ENCODE measurements around the gene MYO10.

Gene MYO10

DNA sequence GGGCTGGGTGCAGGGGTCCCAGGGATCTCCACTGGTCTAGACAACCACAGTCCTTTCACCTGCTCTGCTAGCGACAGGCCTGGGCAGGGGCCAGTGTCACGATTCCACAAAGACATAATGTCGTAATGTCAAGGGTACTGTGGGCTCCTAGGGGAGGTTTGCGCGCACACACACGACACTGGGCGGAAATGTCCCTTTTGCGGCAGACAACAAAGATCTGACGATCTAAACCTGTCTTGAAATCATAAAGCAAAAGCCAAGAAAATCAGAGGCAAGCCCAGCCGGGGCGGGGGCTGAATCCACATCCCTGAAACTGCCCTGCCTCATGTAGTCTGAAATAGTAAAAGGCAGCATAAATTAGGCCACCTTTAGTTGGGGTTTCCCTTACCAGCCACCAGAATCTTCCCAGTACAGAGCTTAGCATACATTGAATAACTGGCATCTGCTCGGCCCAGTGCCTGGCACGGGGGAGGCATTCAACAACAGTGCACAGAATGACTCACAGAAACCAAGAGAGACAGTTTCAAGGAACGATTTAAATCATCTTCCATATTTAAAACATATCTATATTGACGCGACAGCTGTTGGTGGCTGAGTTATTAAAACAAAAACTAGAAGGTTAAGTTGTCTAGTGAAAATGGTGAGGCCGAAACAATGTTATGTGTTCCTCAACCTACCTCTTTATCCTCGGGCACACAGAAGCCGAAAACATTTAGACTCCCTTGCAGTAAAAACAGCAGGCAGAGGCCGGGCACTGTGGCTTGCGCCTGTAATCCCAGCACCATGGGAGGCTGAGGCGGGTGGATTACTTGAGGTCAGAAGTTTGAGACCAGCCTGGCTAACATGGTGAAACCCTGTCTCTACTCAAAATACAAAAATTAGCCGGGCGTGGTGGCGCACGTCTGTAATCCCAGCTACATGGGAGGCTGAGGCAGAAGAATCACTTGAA, 151.0 kb downstream of the MYO10 start:
- DNase-seq (ENCODE audit: low read depth in 2 of 2): peak in 1 of 2 donors; percentile 20
- H3K4me3 ChIP-seq (replicated peaks in 1 of 2; ENCODE audit: low read depth in 2 of 2, low read length in 2 of 2): no peak overlapping the region
- no peak for TF ChIP-seq CTCF (IDR thresholded peaks at IDR 0.05; ENCODE audit: low read depth, low read length)

- peak in 1 of 2 donors; percentile 53 for DNase-seq (ENCODE audit: low read depth in 2 of 2)
- H3K4me3 ChIP-seq (replicated peaks in 1 of 2; ENCODE audit: low read depth in 2 of 2, low read length in 2 of 2): no peak overlapping the region
- no peak for TF ChIP-seq CTCF (IDR thresholded peaks at IDR 0.05; ENCODE audit: low read depth, low read length)
Measured at GRCh38 chr5:16784088-16784487, 152.0 kb downstream of the MYO10 start.

DNA sequence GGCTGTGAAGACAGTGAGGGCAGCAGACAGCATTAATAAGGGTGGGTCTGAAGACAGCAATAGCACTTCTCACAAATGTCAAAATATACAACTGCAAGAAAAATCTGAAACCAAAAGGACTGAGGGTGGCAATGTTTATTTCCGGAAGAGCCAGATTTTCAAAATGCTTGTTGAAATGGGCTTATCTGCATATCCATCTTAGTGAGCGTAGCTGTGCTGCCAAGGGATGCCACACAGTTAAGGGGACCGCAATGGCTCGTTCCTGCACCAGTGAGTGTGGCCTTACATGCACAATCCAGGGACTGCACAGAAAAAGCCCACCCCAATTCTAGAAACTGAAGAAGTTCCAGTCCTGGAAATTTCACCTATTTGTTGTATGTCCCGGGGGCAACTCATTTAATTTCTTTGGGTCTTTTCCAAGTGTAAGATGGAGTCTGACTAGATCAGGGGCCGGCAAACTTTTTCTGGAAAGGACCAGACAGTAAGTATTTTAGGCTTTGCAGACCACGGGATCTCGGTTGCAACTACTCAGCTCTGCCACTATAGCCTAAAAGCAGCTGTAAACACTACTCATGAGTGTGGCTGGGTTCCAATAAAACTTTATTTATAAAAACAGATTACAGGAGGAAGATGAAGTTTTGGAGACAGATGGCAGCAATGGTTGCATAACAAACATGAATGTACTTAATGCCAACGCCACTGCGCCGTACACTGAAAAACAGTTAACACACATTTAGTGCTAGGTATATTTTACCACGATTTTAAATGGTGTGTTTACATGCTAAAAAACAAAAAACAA, 154.1 kb downstream of the MYO10 start:
- no peak for TF ChIP-seq CTCF (IDR thresholded peaks at IDR 0.05; ENCODE audit: low read depth, low read length)
- H3K4me3 ChIP-seq (replicated peaks in 1 of 2; ENCODE audit: low read depth in 2 of 2, low read length in 2 of 2): no peak overlapping the region
- DNase-seq (ENCODE audit: low read depth in 2 of 2): no peak

DNA sequence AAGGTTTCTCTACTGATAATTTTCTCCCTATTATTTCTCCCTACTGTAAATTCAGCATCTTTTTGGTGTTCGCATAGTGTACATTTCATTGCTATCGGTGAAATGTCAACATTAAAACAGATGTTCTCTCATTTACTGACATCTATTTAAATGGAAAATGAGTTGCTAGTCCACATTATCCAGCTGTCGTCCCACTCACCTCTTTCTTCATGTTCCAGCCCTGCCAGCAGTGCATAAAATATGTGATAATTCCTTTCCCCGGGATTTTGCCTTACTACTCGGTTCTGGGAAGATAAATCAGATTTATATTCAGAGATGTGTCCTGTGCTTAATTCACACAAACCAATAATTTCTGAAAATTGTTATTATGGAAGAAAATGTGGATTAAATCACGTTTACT, 155.8 kb downstream of the MYO10 start:
- TF ChIP-seq CTCF (IDR thresholded peaks at IDR 0.05; ENCODE audit: low read depth, low read length): no peak
- H3K4me3 ChIP-seq (replicated peaks in 1 of 2; ENCODE audit: low read depth in 2 of 2, low read length in 2 of 2): no peak overlapping the region
- no peak for DNase-seq (ENCODE audit: low read depth in 2 of 2)

DNA sequence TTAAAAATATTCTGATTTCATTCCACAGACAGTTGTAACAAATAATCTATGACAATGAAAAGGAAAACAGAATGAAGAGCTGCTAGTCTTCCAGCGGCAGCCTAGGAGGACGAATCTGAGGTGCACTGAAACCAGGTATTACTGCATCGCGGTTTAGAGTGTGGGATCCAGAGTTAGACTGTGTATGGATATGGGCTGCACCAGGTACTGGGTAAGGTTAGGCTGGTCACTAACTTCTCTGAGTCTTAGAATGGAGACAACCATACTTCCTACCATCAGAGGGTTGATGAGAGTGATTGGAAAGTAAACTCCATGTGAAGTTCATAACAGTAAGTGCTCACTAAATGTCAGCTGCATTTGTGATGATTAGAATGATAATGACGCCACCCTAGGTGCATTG, 158.7 kb downstream of the MYO10 start:
- TF ChIP-seq CTCF (IDR thresholded peaks at IDR 0.05; ENCODE audit: low read depth, low read length): no peak
- no peak for DNase-seq (ENCODE audit: low read depth in 2 of 2)
- H3K4me3 ChIP-seq (replicated peaks in 1 of 2; ENCODE audit: low read depth in 2 of 2, low read length in 2 of 2): no peak overlapping the region

DNA sequence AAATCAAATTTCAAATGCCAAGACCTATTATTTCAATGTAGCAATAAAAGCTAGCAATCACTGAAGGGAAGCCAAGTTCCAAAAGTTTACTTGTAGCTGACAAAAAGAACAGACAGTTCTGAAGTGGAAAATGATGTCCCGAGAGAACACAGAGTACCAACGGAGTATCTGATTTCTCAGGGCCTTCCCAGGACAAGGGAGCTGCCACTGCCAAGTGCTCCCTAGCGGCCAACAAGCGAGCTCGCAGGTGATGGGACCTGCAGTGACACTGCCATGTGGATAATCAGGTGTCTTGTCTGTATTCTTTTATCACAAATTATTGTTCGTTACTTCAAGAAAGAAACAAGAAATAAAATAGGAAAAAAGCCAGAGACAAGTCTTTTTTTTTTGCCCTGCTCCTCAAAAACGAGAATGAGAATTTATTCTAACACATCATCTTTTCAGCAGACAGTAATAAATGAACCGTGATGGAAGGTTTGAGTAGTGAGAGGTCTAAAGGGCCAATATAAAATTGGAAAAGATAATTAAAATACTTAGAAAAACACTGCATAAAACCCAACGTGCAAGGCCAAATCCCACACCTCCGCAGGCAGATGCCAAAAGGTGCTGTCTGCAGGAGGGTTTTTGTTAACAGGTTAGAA, 159.4 kb downstream of the MYO10 start:
- no peak for TF ChIP-seq CTCF (IDR thresholded peaks at IDR 0.05; ENCODE audit: low read depth, low read length)
- H3K4me3 ChIP-seq (replicated peaks in 1 of 2; ENCODE audit: low read depth in 2 of 2, low read length in 2 of 2): no peak overlapping the region
- DNase-seq (ENCODE audit: low read depth in 2 of 2): peak; percentile 34 to 40

All from cardiac fibroblast (primary cell).